Endothelial cell of umbilical vein (primary cell): ENCODE data around the gene CEP70. TPM values are rescaled to one million over a fixed set of nuclear protein-coding genes. Genes with fewer than 3 reads are reported as not detected.

Experiments
- BruUV-seq: library from RNA; stranded (reverse); fragments of 400-500 nt; replicated peaks from 2 replicates; lab custom pipeline; 2021; lab: Mats Ljungman, UMichigan
- CTCF ChIA-PET: fragments of 300-600, 350-600 bp; sonication (Branson Sonifier 250); formaldehyde crosslinking; loops from one replicate; lab custom pipeline; 2021; ENCODE audit warnings: antibody characterized with exemption, inconsistent platforms; lab: Charles Lee
- POLR2A ChIA-PET: fragments of 300-600, 350-600 bp; sonication (Branson Sonifier 250); formaldehyde crosslinking; loops from one replicate; lab custom pipeline; 2021; ENCODE audit warnings: antibody characterized with exemption, inconsistent platforms; lab: Charles Lee
- DNase-seq: peaks from one replicate; pipeline ENCODE4 v3.0.0-alpha.2; 2011; ENCODE audit warnings: low read depth, low spot score
- FAIRE-seq: peaks from 2 replicates; lab custom pipeline; 2011; peaks lifted over from hg19 to GRCh38; lab: Jason Lieb, UNC
- H2AFZ ChIP-seq: 2 replicates; pipeline ENCODE4 v1.6.0; 2012; ENCODE audit warnings: low read depth, low read length, control low read depth, inconsistent platforms
- H3K27ac ChIP-seq: 2 replicates; pipeline ENCODE4 v1.5.1; 2011; ENCODE audit warnings: low read depth, mild to moderate bottlenecking, control low read depth, low read length, moderate library complexity; ENCODE audit not compliant: insufficient read depth
- H3K27me3 ChIP-seq, 2 experiments: 2 replicates each; pipeline versions ENCODE4 v1.6.0 to v1.6.1; 2011; ENCODE audit warnings: low read length in 2 of 2, mixed read lengths in 1 of 2; ENCODE audit not compliant: control insufficient read depth in 2 of 2, insufficient read depth in 2 of 2
- H3K36me3 ChIP-seq, 2 experiments: 2 replicates in 1 of 2; 3 replicates in 1 of 2; pipeline ENCODE4 v1.5.1; 2011; ENCODE audit warnings: low read length in 2 of 2, mild to moderate bottlenecking in 1 of 2, moderate library complexity in 1 of 2; ENCODE audit not compliant: control insufficient read depth in 2 of 2, insufficient read depth in 2 of 2; ENCODE audit errors: extremely low read depth in 1 of 2
- H3K4me1 ChIP-seq: 3 replicates; pipeline ENCODE4 v1.5.1; 2011; ENCODE audit warnings: mild to moderate bottlenecking, low read length; ENCODE audit not compliant: control insufficient read depth, insufficient read depth; ENCODE audit errors: extremely low read depth
- H3K4me2 ChIP-seq: 2 replicates; pipeline ENCODE4 v1.6.1; 2011; ENCODE audit warnings: low read length, control low read depth, mixed read lengths; ENCODE audit not compliant: insufficient read depth
- H3K4me3 ChIP-seq, 3 experiments: fragments of 200-600 bp in 1 of 3; sonication (generic), shearing (Covaris generic) in 1 of 3; replicated peaks in 1 of 3; 2 replicates each; pipeline ENCODE4 v1.5.1; 2011 to 2016; ENCODE audit warnings: control low read depth in 3 of 3, low read length in 3 of 3, mild to moderate bottlenecking in 2 of 3, inconsistent platforms in 1 of 3, low read depth in 1 of 3, moderate library complexity in 1 of 3; ENCODE audit not compliant: insufficient read depth in 1 of 3
- H3K79me2 ChIP-seq: 2 replicates; pipeline ENCODE4 v1.6.0; 2012; ENCODE audit warnings: low read length, inconsistent platforms; ENCODE audit not compliant: control insufficient read depth, insufficient read depth
- H3K9ac ChIP-seq: replicated peaks from 2 replicates; pipeline ENCODE3; 2011; ENCODE audit warnings: low read length, control low read depth; ENCODE audit not compliant: insufficient read depth; ENCODE audit errors: extremely low read depth
- H3K9me1 ChIP-seq: replicated peaks from 3 replicates; pipeline ENCODE4 v1.6.0; 2011; ENCODE audit warnings: mild to moderate bottlenecking, low read length; ENCODE audit not compliant: control insufficient read depth, insufficient read depth; ENCODE audit errors: extremely low read depth
- H3K9me3 ChIP-seq: replicated peaks from 2 replicates; pipeline ENCODE4 v1.5.1; 2012; ENCODE audit warnings: low read length, inconsistent platforms; ENCODE audit not compliant: control insufficient read depth, insufficient read depth
- H4K20me1 ChIP-seq: replicated peaks from 2 replicates; pipeline ENCODE3; 2011; ENCODE audit warnings: mild to moderate bottlenecking, low read length; ENCODE audit not compliant: control insufficient read depth, insufficient read depth; ENCODE audit errors: extremely low read depth
- EZH2 ChIP-seq: IDR thresholded peaks from 2 replicates; pipeline ENCODE4 v1.6.1; 2012; ENCODE audit warnings: borderline replicate concordance, low read depth, mild to moderate bottlenecking, moderate library complexity, low read length, inconsistent platforms; ENCODE audit not compliant: severe bottlenecking
- FOS ChIP-seq: IDR thresholded peaks from 2 replicates; pipeline ENCODE4 v1.6.1; 2011; ENCODE audit warnings: mild to moderate bottlenecking, low read length, moderate library complexity, borderline replicate concordance; ENCODE audit not compliant: insufficient read depth
- GATA2 ChIP-seq: IDR thresholded peaks from 2 replicates; pipeline ENCODE4 v1.7.0; 2011; ENCODE audit warnings: low read depth, mild to moderate bottlenecking, moderate library complexity, mixed read lengths, low read length; ENCODE audit not compliant: insufficient read length, insufficient read depth
- JUN ChIP-seq: IDR thresholded peaks from 2 replicates; pipeline ENCODE4 v1.6.1; 2011; ENCODE audit warnings: borderline replicate concordance, low read depth; ENCODE audit not compliant: insufficient read length, insufficient read depth
- MAX ChIP-seq: IDR thresholded peaks from 2 replicates; pipeline ENCODE4 v1.6.1; 2011; ENCODE audit not compliant: insufficient read depth, insufficient read length
- MYC ChIP-seq: IDR thresholded peaks from one replicate; pipeline ENCODE4 v1.6.1; 2011; ENCODE audit warnings: mild to moderate bottlenecking, low read depth, low read length
- POLR2A ChIP-seq: IDR thresholded peaks from 2 replicates; pipeline ENCODE4 v1.6.1; 2012; ENCODE audit warnings: low read depth, mild to moderate bottlenecking, control low read depth, low read length
- POLR2AphosphoS5 ChIP-seq: IDR thresholded peaks from 2 replicates; pipeline ENCODE4 v1.6.1; 2012; ENCODE audit warnings: low read depth, mild to moderate bottlenecking, control low read depth, low read length, moderate library complexity; ENCODE audit not compliant: insufficient read depth
- dilution Hi-C: fragments of 300-500 bp; cut with MboI; formaldehyde crosslinking; loops from one replicate; pipeline ENCODE4 v1.15.0; 2019; ENCODE audit warnings: low sequenced_read_pairs; ENCODE audit not compliant: extremely low pct_ligation_motif_present
- intact Hi-C: fragments of 100-400 bp; cut with micrococcal nuclease; formaldehyde crosslinking; loops from one replicate; pipeline ENCODE4 v1.10.0; 2022
- polyA plus RNA-seq, 4 experiments: library from polyadenylated mRNA; depleted of rRNA in 3 of 4; stranded (reverse) in 3 of 4; unstranded in 1 of 4; fragments of >200 nt; gene quantifications; 2 replicates each; pipeline versions ENCODE4 v1.2.1 to v1.2.3, GENCODE V29; 2011 to 2012; ENCODE audit warnings: missing spikeins in 1 of 4
- total RNA-seq: library from RNA; stranded (reverse); gene quantifications from 2 replicates; pipeline ENCODE4 v1.2.3, GENCODE V29; 2021
- TF ChIP-seq, protein P1 (sequence below), 2 donors: IDR thresholded peaks; 1 replicate in 1 of 2; 2 replicates in 1 of 2; pipeline ENCODE4 v1.5.1; 2011; ENCODE audit warnings: low read length in 2 of 2, mild to moderate bottlenecking in 2 of 2, moderate library complexity in 2 of 2, control low read depth in 1 of 2, inconsistent platforms in 1 of 2, low read depth in 1 of 2; ENCODE audit not compliant: insufficient read depth in 1 of 2; ENCODE audit errors: extremely low read depth in 1 of 2

The CEP70 gene
- total and polyA plus RNA-seq, 2 donors (not counting 3 experiments of a cell fraction or from before 2014, with no cell fraction given) = 2.1 to 16.9 TPM

DNA sequence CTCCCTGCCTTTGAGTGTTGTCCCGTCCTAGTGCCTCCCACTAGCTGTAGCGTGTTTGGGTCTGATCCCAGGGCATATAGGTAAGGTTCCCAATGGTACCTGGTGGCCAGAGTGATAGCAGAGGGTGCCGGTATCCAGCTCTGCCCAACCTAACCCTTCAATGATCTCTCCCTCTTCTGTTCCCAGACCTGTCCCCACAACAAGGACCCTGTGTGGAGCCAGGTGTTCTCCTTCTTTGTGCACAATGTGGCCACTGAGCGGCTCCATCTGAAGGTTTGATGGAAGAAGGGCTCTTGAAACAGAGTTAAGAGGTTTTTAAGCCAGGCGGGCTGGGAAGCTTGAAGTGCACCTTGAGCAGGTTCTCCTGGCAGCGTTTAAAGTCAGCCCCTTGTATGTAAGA is 124.2 kb downstream of the CEP70 start:
- BruUV-seq = no TSS peak
- H3K27ac ChIP-seq = no peak overlapping the region
- dilution Hi-C loops (no loop called here), intact Hi-C loops (no loop called here)
- no peak for TF ChIP-seq MAX
- no peak for TF ChIP-seq POLR2AphosphoS5
- no peak for TF ChIP-seq POLR2A
- TF ChIP-seq, protein P1, sequence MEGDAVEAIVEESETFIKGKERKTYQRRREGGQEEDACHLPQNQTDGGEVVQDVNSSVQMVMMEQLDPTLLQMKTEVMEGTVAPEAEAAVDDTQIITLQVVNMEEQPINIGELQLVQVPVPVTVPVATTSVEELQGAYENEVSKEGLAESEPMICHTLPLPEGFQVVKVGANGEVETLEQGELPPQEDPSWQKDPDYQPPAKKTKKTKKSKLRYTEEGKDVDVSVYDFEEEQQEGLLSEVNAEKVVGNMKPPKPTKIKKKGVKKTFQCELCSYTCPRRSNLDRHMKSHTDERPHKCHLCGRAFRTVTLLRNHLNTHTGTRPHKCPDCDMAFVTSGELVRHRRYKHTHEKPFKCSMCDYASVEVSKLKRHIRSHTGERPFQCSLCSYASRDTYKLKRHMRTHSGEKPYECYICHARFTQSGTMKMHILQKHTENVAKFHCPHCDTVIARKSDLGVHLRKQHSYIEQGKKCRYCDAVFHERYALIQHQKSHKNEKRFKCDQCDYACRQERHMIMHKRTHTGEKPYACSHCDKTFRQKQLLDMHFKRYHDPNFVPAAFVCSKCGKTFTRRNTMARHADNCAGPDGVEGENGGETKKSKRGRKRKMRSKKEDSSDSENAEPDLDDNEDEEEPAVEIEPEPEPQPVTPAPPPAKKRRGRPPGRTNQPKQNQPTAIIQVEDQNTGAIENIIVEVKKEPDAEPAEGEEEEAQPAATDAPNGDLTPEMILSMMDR (IDR thresholded peaks at IDR 0.05; ENCODE audit: extremely low read depth in 1 of 2, insufficient read depth in 1 of 2, low read depth in 1 of 2, low read length in 2 of 2) = no peak
- TF ChIP-seq GATA2 = no peak
- TF ChIP-seq FOS = no peak
- no peak for TF ChIP-seq JUN
- TF ChIP-seq EZH2 = no peak
- no peak for TF ChIP-seq MYC
- peaks cover 2% of the 10 kb centered on the region for H4K20me1 ChIP-seq
- H2AFZ ChIP-seq = no peak overlapping the region
- H3K9ac ChIP-seq = no peak overlapping the region
- DNase-seq (no peak), FAIRE-seq (no peak)
- no peaks in the 10 kb centered on the region for H3K36me3 ChIP-seq
- no peaks in the 10 kb centered on the region for H3K9me1 ChIP-seq
- H3K4me3 ChIP-seq = no peak overlapping the region
- ChIA-PET CTCF (interaction anchor here (1.3 to 2.3 kb wide), 3 partner anchors 9 to 466 kb away, joined by 3 to 9 read pairs (median 7); no protein-coding TSS in a partner anchor), POLR2A (no interaction called here)
- no peaks in the 10 kb centered on the region for H3K79me2 ChIP-seq
- no peaks in the 10 kb centered on the region for H3K9me3 ChIP-seq
- H3K27me3 ChIP-seq = no peaks in the 10 kb centered on the region
- no peak overlapping the region for H3K4me2 ChIP-seq
- H3K4me1 ChIP-seq = peaks cover 6% of the 10 kb centered on the region
